Activated T-cell treated with anti-CD3 and anti-CD28 coated beads, Interleukin-2, amount 50 U/mL, for 72 hours (primary cell): Measurements from ENCODE around the gene SECISBP2L. TPM values are rescaled to one million over a fixed set of nuclear protein-coding genes. Genes with fewer than 3 reads are reported as not detected.

Source experiments
- total RNA-seq, 2 donors: library from RNA; stranded (reverse); gene quantifications; one replicate each; pipeline ENCODE4 v1.2.3, GENCODE V29; 2022

The SECISBP2L gene
- total RNA-seq, 2 donors from 2014 or later = 31.0 to 33.7 TPM

Other genes with a start within 250 kb of the SECISBP2L start
- gene CEP152, start 235.4 kb downstream of the SECISBP2L start, total RNA-seq = 10 to 100 TPM; 33.3 to 39.6 TPM
- gene EID1, start 168.3 kb downstream of the SECISBP2L start, total RNA-seq = 10 to 100 TPM; 86.9 to 93.6 TPM
- 1 to 10 TPM; 1.2 to 2.1 TPM for gene SHC4, start 82.5 kb downstream of the SECISBP2L start, total RNA-seq
- gene COPS2, start 109.2 kb upstream of the SECISBP2L start, total RNA-seq = 10 to 100 TPM; 64.6 to 71.3 TPM
- gene GALK2, start 123.8 kb upstream of the SECISBP2L start, total RNA-seq = 10 to 100 TPM; 27.3 to 37.8 TPM